Peyer's patch (tissue), 4 donors: ENCODE data around the gene MAX. TPM values are rescaled to one million over a fixed set of nuclear protein-coding genes. Genes with fewer than 3 reads are reported as not detected.
A peak's percentile ranks its signal among the peaks of the same experiment; 100 is the strongest.

Experiments used
- DNase-seq, 3 donors: peaks; one replicate each; pipeline ENCODE4 v3.0.0-alpha.2; 2017 to 2019
- H3K27ac ChIP-seq, 4 donors: fragments of 200-600 bp; sonication (generic); one replicate each; pipeline ENCODE4 v1.5.1; 2016 to 2019
- H3K27me3 ChIP-seq, 2 donors: fragments of 200-600 bp; sonication (generic); one replicate each; pipeline ENCODE4 v1.5.1; 2019
- H3K36me3 ChIP-seq, 3 donors: fragments of 200-600 bp; sonication (generic); one replicate each; pipeline ENCODE4 v1.5.1; 2016 to 2019
- H3K4me1 ChIP-seq, 4 donors: fragments of 200-600 bp; sonication (generic); one replicate each; pipeline ENCODE4 v1.5.1; 2016 to 2019
- H3K4me3 ChIP-seq, 4 donors: fragments of 200-600 bp; sonication (generic); 1 replicate in 3 of 4; 2 replicates in 1 of 4; pipeline ENCODE4 v1.5.1; 2016 to 2019; ENCODE audit warnings: mild to moderate bottlenecking in 1 of 4
- H3K9me3 ChIP-seq, 4 donors: fragments of 200-600 bp; sonication (generic); one replicate each; pipeline ENCODE4 v1.5.1; 2016 to 2019; ENCODE audit warnings: mild to moderate bottlenecking in 1 of 4
- CTCF ChIP-seq, 6 experiments: fragments of 450-650 bp in 4 of 6; fragments of 200-600 bp in 2 of 6; sonication (generic) in 1 of 6; IDR thresholded peaks; one replicate each; pipeline ENCODE4 v1.5.1; 2017 to 2019; ENCODE audit warnings: antibody characterized with exemption in 6 of 6, mild to moderate bottlenecking in 3 of 6, moderate library complexity in 1 of 6
- POLR2A ChIP-seq, 2 donors: fragments of 450-650 bp; IDR thresholded peaks; one replicate each; pipeline ENCODE4 v1.5.1; 2017; ENCODE audit warnings: antibody characterized with exemption in 2 of 2, mild to moderate bottlenecking in 2 of 2, moderate library complexity in 2 of 2
- total RNA-seq, 4 donors: library from RNA; depleted of rRNA; stranded (reverse); fragments of >200 nt; gene quantifications; one replicate each; pipeline ENCODE4 v1.1.0, GENCODE V29; 2016

Gene MAX
- total RNA-seq, 4 donors from 2014 or later, result 52.8 to 86.8 (median 74.2) TPM

- TF ChIP-seq CTCF (IDR thresholded peaks at IDR 0.05) (no peak), POLR2A (IDR thresholded peaks at IDR 0.05) (no peak)
- no peak for DNase-seq
- Histone ChIP-seq H3K27me3 (no peaks in the 10 kb centered on the region), H3K4me1 (no peaks in the 10 kb centered on the region), H3K36me3 (no peaks in the 10 kb centered on the region), H3K27ac (no peak overlapping the region), H3K4me3 (no peak overlapping the region), H3K9me3 (no peaks in the 10 kb centered on the region)
Observed at GRCh38 chr14:65110525-65110924, 8.2 kb upstream of the MAX start.

- Histone ChIP-seq H3K9me3 (no peaks in the 10 kb centered on the region), H3K4me1 (peaks cover 0 to 2% (median 0%) of the 10 kb centered on the region in 4 donors), H3K27me3 (no peaks in the 10 kb centered on the region), H3K4me3 (no peak overlapping the region), H3K27ac (no peak overlapping the region), H3K36me3 (no peaks in the 10 kb centered on the region)
- TF ChIP-seq CTCF (IDR thresholded peaks at IDR 0.05) (no peak), POLR2A (IDR thresholded peaks at IDR 0.05) (no peak)
- no peak for DNase-seq
Observed at GRCh38 chr14:65109357-65109756, 7.0 kb upstream of the MAX start.

- H3K27me3 ChIP-seq, result no peaks in the 10 kb centered on the region
- no peak overlapping the region for H3K27ac ChIP-seq
- no peak for DNase-seq
- H3K36me3 ChIP-seq, result no peaks in the 10 kb centered on the region
- H3K4me3 ChIP-seq, result no peak overlapping the region
- no peaks in the 10 kb centered on the region for H3K9me3 ChIP-seq
- H3K4me1 ChIP-seq, result peaks cover 0 to 16% (median 2%) of the 10 kb centered on the region in 4 donors
- TF ChIP-seq CTCF (IDR thresholded peaks at IDR 0.05) (no peak), POLR2A (IDR thresholded peaks at IDR 0.05) (no peak)
Observed at GRCh38 chr14:65107200-65107599, 4.9 kb upstream of the MAX start.

- no peaks in the 10 kb centered on the region for H3K9me3 ChIP-seq
- H3K4me3 ChIP-seq, result no peak overlapping the region
- DNase-seq, result no peak
- no peaks in the 10 kb centered on the region for H3K27me3 ChIP-seq
- no peak overlapping the region for H3K27ac ChIP-seq
- H3K4me1 ChIP-seq, result peaks cover 0 to 16% (median 2%) of the 10 kb centered on the region in 4 donors
- H3K36me3 ChIP-seq, result no peaks in the 10 kb centered on the region
- TF ChIP-seq CTCF (IDR thresholded peaks at IDR 0.05) (no peak), POLR2A (IDR thresholded peaks at IDR 0.05) (no peak)
Observed at GRCh38 chr14:65106736-65107135, 4.4 kb upstream of the MAX start.

GRCh38 chr14:65106316-65106715 is 4.0 kb upstream of the MAX start:
- no peak overlapping the region for H3K4me3 ChIP-seq
- H3K27me3 ChIP-seq, result no peaks in the 10 kb centered on the region
- no peaks in the 10 kb centered on the region for H3K9me3 ChIP-seq
- peaks cover 0 to 16% (median 2%) of the 10 kb centered on the region in 4 donors for H3K4me1 ChIP-seq
- TF ChIP-seq POLR2A (IDR thresholded peaks at IDR 0.05), result no peak
- TF ChIP-seq CTCF (IDR thresholded peaks at IDR 0.05), result no peak
- no peak for DNase-seq
- no peaks in the 10 kb centered on the region for H3K36me3 ChIP-seq
- no peak overlapping the region for H3K27ac ChIP-seq

- peak in 1 of 6 experiments; percentile 2 for TF ChIP-seq CTCF (IDR thresholded peaks at IDR 0.05)
- TF ChIP-seq POLR2A (IDR thresholded peaks at IDR 0.05), result peak in 1 of 2 donors; percentile 27
- peak in 1 of 3 donors; percentile 57 for DNase-seq
- H3K4me3 ChIP-seq, result no peak overlapping the region
- H3K9me3 ChIP-seq, result no peaks in the 10 kb centered on the region
- peak overlapping the region in 1 of 4 donors; percentile 55 for H3K27ac ChIP-seq
- peaks cover 0 to 30% (median 2%) of the 10 kb centered on the region in 4 donors for H3K4me1 ChIP-seq
- peaks cover 0 to 5% (median 0%) of the 10 kb centered on the region in 3 donors for H3K36me3 ChIP-seq
- no peaks in the 10 kb centered on the region for H3K27me3 ChIP-seq
Observed at GRCh38 chr14:65104791-65105190, 2.5 kb upstream of the MAX start.
